ENCODE measurements around the gene CMC2.

CMC2 gene

GRCh38 chr16:80971819-80972218, 34.9 kb downstream of the CMC2 start:
- DNase-seq = no peak

GRCh38 chr16:80969114-80969484, 37.6 kb downstream of the CMC2 start:
- no peak for DNase-seq

DNA sequence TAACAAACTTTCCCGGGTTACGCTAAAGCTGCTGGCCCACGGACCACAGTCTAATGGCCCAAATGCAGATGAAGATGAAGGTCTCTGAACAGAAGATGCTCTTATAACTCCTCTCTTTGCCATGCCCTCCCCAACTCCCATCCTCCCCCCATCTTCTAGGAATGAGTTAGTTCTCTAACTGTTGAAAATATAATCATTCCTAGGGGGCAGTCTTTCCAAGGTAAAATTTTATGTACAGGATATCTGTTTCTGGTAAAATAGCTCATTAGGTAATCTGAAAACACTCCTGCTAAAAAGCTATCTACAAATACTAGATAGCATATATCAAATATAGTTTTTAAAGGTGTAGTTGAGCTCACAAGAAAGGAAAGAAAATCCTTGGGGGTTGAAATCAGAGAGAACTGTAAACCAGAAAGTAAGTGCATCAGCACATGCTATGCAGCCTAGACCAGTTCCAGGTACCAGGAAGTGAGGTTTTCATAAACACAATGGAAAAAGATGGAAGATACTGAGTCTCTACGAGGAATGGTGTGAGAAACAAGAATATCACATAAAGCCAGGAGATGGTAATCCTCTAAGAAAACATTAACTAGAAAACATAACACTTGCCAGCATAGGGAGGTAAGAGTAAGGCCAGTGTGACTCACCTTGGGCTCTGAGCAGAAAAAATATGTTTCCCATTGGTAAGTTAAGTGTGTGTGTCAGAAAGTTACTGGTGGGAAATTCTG, 38.1 kb downstream of the CMC2 start:
- DNase-seq = no peak

DNA sequence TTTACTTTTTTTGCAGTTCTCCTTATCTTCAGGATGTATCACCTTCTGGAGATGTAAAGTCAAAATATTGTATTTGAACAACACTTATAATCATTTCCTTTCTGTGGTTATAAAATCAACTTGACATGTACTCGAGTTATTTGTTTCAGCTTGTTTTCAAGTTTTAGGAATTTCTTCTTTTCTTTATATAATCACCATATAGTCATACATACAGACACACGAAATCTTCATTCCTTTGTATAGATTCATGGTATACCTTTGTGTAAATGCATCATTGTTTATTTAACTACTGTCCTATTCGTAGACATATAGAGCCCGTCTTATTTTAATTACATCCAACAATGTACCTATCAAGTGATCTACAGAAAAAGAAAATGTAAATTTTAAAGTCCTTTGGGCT, 40.1 kb downstream of the CMC2 start:
- DNase-seq = no peak

- no peak for DNase-seq
Observed at GRCh38 chr16:80964351-80964750, 42.3 kb downstream of the CMC2 start.

DNA sequence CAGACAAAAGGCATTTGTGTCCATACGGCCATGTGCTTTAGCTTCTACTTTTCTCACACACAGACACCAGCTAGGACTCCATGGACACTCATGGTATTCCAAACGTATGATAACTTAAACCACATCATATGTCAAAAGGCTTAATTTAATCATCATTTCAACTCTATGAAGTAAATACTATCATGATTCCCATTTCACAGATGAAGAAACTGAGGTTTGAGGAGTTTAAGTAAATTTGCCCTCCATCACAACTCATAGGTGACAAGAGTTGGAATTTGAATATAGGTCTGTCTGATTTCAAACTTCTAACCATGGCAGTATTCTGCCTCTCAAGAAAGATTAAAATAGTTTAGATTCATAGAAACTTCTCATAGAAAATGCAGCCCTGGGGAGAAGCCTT, 43.8 kb downstream of the CMC2 start:
- no peak for DNase-seq

- DNase-seq = no peak
Observed at GRCh38 chr16:80958284-80958683, 48.4 kb downstream of the CMC2 start.

DNA sequence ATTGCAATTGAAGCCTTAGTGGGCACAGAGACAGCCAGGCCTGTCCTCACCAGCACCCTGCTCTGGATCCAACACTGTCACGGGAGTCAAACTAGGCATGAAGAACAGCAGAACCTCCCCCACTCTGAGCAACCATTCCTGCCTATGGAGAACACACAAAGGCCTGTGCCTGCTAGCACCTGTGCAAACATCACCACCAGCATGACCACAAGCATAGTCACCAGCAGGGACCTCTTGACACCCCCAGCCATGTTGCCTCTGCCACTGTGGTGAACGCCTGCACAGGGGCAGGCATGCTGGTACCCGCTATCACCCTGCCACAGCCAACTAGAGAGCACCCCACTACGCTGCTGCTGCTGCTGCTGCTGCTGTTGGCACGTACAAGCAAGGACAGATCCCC, 51.7 kb downstream of the CMC2 start:
- no peak for DNase-seq

DNA sequence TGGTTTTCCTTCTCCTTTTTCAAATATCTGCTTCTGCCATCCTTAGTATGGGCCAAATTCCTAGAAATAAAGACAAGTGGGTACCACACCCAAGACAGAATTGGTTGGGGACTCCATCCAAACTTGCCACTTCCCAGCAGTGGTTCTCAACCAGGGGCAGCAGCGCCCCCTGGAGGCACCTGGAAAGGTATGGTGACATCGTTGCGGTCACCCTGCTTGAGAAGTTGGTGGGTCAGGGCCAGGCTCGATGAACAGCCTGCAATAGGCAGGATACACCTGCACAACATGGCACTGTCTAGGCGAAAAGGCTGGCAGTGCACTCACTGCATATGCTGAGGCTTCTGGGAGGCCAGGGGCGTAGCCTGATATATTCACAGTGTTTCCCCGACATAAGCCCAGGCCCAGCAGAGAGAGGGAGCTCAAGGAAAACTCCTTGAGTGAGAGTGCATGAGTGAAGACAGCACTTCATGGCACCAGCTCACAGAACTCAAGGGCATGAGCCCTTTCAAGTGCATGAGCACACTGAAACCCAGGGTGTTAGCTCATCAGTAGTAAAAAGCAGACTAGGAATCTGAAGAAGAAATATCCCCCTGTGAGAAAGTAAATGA, 57.7 kb downstream of the CMC2 start:
- DNase-seq = peak in 2 of 3 donors; percentile 38 to 69

DNA sequence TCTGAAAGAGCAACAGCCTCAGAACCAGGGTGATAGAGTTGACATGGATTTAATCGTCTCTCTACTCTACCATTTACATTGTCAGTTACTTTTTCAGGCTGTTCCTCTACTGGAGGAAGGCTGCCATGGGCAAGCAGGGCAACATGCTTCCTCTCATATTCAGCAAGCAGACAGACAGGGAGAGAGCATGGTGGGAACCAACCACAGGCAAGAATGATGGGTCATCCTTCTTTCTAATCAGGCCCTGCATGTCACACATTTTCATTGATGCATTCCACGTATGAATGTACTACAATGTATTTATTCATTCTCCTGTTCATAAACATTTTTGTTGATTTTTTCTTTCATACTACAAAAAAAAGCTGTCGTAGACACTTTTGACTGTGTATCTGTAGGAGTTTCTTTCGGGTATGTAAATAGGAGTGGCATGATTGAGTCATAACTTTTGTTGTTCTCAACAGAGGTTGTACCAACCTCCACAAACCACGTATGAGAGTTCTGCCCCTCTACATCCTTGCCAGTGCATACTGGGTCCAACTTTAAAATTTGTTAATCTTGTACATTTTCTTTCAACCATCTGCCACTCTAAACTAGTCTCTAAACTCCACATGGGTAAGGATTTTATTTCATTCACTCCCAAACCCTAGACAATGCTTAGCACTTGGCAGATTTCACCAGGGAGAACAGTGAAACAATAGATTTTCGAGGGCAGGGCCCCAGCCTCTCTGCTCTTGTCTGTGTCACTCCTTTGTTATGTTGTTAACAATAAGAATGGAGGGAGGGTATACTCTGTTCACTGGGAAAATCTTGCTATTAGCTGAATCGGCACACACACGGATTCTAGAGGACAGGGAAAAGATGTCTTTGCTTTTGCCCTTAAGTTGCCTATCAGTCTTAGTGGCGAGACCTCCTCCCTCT, 58.7 kb downstream of the CMC2 start:
- no peak for DNase-seq

DNA sequence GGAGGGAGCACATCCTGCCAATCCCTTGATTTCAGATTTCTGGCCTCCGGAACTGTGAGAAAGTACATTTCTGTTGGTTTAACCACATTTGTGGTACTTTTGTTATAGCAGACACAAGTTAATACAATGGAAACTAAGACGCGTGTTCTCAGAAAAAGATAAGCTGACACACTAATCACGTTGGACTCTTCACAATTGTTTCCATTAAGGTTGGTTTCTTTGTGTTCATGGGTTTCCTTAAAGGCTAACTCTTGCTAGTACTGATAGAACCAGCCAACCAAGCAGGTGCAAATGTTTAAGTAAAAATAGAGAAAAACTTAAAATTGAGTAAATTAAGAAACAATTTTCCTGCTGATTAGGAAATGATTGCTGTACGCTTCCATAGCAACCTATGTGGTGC, 59.4 kb downstream of the CMC2 start:
- no peak for DNase-seq

DNA sequence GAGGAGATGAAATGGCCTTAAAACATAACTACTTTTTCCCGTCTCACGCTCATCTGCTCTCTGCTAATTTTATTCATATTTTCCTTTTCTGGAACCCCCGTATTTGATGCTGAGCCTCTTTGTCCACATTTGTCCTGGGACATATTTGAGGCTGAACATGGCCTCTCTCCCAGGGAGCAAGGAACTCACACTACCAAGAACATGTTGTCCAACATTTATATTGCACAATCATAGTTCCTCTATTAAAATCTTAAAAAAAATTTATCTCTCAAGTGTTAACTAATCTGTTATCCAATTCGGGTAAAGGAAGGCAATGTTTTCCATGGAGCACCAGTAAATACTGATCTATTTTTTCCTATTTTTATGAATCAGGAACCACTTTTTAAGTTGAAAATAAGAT, 60.2 kb downstream of the CMC2 start:
- DNase-seq = no peak

DNA sequence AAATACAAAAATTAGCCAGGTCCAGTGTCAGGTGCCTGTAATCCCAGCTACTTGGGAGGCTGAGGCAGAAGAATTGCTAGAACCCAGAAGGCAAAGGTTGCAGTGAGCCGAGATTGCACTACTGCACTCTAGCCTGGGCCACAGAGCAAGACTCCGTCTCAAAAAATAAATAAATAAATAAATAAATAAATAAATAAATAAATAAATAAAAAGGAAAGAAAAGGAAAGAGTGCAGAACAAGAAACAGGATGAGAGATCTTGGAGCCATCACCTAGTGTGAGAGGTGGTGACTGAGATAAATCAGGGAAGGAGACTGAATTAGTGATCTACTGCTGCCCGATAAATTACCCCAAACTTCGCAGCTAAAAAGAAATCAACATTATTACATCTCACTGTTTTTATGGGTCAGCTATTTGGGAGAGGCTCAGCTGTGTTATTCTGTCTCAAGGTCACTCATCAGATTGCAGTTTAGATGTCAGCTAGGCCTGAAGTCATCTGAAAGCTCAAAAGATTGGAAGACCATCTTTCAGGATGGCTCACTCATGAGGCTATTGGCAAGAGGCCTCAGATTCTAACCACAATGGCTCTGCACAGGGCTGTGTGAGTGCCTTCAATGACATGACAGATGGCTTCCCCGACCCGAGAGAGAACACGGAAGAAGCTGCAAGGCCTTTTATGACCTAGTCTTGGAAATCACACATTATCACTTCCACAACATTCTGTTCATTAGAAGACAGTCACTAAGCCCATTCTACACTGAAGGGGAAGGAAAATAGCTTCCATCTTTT, 66.4 kb downstream of the CMC2 start:
- DNase-seq = no peak

DNA sequence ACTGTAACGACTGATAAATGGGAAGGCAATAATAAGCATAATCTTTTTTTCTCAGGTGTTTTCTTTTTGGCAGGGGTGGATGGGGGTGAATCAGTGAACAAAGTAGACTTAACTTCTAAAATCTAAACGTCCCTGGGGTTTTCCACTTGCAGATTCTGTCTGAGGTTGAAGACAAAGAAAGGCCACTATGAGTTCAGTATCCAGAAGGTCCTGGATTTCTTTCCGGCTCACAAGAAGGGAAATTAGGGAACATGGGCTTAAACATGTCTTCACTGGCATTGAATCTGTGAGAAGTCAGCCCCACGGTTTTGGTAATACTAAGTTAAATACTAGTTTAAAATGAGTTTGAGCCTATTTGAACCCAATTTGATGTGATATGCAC, 67.8 kb downstream of the CMC2 start:
- no peak for DNase-seq

GRCh38 chr16:80938004-80938878, 68.4 kb downstream of the CMC2 start:
- no peak for DNase-seq

DNA sequence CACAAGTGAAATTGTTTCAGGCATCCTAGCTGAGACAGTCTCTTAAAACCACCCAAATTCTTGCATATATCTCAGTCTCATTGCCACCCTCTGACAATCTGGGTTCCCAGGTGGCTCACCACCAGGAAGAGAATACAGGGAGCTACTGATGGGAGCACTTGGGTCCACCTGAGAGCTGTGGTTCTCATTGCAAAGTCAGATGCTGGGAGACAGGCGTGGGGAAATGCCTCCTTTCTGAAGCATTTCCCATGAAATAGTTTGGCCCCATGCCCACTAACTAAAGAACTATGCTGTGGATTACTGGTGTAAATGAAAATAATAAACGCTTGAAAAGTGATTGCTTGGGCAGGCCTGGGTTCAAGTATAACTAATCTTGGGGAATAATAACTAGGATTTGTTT, 70.3 kb downstream of the CMC2 start:
- DNase-seq = no peak

DNA sequence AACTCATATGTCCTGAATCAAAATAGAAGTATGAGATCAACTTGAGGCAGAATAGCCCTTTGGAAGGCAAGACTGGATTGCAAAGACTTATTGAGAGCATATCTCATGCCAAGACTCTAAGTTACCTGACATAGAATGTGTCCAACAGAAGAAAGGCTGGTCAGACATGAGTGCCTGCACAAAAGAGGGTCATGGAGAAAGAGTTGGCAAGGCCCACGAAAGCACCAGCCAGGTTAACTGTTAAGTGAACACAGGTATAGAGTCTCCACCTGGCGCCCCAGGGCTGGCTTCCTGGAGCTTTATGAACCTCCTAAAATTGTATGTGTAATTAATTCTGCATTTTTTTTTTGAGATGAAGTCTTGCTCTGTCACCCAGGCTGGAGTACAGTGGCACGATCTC, 71.0 kb downstream of the CMC2 start:
- no peak for DNase-seq

DNA sequence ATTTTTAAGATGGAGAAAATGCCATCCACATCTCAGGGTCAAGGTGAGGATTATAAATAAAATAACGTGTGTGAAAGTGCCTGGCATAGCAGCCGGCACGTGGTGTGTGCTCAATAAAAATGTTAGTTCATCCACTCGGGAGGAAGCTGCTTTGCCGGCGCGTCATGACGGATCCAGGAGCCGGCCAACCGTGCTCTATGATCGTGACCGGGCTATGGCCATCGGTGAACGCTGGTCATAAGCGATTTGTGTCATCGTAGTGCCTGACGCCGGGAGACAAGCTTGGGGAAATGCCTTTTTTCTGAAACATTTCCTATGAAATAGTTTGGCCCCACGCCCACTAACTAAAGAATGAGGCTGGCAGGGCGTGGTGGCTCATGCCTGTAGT, 74.0 kb downstream of the CMC2 start:
- DNase-seq = peak; percentile 17 to 63 (median 47)

DNA sequence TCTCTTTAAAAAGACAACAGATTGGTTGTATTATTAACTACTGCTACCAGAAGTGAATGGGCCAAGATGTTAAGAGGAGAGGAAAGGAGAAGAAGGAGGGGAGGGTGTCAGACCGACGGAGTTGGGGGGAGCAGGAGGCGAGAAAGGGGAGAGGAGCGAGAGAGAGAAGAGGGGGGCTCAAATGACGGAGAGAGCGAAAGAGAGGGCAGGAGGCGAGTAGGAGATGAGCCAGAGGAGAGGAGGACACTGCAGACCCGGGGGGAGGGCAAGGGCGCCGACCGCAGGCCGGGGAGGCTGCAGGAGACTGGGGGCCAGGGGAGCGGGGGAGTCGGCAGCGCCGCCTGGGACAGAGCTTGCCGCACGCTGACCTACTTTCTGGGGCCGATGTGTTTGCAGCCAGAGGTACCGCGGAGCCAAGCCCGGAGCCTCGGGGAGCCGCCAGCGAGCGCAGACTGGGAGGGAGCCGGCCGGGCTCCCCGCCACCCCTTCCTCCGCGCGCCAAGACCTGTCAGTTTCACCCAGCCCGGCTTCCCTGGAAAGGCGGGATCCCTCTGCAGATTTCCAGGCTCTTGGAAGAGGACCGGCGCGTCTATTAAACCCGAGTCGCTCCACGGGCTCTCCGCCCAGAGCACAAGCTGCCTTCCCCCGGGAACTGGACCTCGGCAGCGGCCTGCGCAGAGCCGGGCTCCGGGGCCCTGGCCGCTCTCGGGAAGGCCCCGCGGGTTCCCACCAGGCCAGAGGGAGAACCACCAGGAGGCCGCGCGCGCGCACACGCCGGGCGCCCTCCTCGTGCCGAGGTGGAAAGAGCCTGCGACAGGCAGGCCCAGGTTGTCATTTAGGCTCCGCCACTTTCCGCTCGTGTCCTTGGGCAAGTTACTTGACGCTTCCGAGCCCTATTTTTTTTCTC, 74.6 kb downstream of the CMC2 start:
- peak in 2 of 3 donors; percentile 2 to 19 for DNase-seq

DNA sequence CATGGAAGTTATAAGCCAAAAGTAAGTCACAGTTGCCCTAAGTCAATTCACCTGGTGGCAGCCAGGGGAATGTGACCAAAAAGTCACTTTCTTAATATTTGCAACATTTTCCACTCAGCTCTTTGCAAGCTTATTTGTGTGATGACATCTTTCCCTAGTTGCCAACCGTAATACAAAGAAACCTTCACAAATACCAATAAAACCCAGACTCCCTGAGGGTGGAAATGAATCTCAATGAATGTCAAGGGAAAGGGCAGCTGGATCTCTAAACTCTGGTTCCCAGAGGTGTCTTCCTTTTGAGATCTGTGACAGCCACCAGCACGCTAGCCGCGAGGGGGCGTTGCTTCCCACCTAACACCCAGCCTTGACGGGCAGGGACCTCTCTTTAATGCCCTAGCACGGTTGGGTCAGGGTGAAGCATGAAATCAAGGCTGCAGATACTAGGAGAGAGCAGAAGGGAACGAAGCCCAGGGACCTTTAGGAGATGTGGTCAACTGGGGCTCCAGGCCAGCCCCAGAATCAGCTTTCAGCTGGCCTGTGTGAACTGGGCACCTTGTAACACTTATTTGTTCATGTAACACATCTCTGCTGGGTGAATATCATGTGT, 82.2 kb downstream of the CMC2 start:
- peak; percentile 13 to 43 (median 29) for DNase-seq

DNA sequence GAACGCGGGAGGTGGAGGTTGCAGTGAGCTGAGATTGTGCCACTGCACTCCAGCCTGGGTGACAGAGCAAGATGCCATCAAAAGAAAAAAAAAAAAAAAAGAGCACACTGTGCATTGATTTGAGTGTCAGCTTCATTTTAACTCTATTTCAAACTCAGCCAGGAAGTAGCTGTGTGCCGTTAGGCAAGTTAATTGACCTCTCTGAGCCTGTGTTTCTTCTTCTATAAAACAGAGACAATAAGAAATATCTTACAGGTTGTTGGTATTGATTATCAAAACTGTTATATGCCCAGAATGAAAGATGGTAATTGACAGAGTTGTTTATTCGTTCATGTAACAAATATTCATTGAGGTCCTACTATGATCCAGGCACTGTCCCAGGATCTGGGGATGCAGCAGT, 83.3 kb downstream of the CMC2 start:
- no peak for DNase-seq
